Measurements from ENCODE around the gene HNRNPC.

DNA sequence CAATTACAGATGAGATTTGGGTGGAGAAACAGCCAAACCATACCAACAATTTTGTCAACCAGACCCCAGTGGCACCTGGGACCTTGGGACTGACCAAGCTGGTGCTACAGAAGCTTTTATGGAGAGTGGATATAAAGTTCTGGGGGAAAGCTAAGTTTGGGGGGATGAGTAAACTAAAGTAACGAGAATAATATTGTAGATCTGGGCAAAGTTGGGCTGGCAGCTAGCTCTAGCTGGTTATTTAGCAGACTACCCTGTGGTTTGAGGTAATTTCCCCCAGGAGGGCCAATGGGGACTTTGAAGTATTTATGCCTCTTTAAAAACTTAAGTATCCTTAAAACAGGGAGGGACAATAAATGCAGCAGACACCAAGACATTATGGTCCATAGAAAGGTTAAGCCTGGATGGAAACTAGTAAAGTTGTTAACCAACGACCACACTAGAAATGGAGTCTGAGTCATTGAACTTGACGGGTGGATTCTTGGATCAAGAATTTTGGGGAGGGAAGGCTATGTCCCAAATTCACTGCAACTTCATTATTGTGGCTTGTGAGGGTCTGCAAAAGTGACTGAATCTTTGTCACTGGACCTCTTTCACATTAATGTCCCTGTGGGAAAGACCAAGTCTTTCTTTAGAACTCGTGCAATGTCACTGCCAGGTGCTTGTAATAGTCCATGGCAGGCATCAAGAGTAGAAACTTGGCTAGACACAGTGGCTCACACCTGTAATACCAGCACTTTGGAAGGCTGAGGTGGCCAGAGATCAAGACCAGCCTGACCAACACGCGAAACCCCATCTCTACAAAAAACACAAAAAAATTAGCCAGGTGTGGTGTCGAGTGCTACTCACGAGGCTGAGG, 64.8 kb downstream of the HNRNPC start:
- TF ChIP-seq, protein P1, sequence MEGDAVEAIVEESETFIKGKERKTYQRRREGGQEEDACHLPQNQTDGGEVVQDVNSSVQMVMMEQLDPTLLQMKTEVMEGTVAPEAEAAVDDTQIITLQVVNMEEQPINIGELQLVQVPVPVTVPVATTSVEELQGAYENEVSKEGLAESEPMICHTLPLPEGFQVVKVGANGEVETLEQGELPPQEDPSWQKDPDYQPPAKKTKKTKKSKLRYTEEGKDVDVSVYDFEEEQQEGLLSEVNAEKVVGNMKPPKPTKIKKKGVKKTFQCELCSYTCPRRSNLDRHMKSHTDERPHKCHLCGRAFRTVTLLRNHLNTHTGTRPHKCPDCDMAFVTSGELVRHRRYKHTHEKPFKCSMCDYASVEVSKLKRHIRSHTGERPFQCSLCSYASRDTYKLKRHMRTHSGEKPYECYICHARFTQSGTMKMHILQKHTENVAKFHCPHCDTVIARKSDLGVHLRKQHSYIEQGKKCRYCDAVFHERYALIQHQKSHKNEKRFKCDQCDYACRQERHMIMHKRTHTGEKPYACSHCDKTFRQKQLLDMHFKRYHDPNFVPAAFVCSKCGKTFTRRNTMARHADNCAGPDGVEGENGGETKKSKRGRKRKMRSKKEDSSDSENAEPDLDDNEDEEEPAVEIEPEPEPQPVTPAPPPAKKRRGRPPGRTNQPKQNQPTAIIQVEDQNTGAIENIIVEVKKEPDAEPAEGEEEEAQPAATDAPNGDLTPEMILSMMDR (IDR thresholded peaks at IDR 0.05; ENCODE audit: insufficient read depth, low read length, poor library complexity, severe bottlenecking) = no peak
- no peak for TF ChIP-seq EZH2phosphoT487 (conservative IDR thresholded peaks at IDR 0.05; ENCODE audit: low read length)

Measured in SU-DHL-6 (cell line).